GM21723 (cell line): Measurements from ENCODE around the gene SLC5A3.

Source experiments
- ATAC-seq: cut with Tn5 transposase; IDR thresholded peaks from one replicate; pipeline ENCODE4 v1.9.1; 2021; ENCODE audit warnings: mild to moderate bottlenecking, moderate library complexity; ENCODE audit not compliant: unreplicated experiment

The SLC5A3 gene

DNA sequence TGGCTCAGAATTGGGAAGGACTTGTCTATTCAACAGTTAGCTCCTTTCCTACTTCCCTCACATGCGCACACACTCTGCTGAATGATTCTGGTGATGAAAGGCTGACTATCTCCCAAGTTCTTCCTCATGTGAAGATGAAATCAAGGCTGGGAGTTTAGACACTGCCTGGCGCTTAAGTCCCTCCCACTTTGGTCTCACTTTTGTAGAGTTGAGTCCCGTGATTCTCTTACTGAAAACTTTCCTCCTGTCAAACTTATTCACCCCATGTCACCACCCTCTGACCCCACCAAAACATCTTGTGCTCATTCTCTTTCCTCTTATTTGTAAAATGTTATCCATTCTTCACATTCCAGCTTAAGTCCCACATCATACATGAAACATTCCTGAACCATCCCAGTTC is 8.4 kb upstream of the SLC5A3 start:
- no peak for ATAC-seq

GRCh38 chr21:34071683-34072082 is 1.7 kb upstream of the SLC5A3 start:
- ATAC-seq = no peak

- peak; percentile 8 for ATAC-seq
These were observed 990 bp upstream of the SLC5A3 start for GRCh38 chr21:34072145-34073031.

- ATAC-seq = peak; percentile 51
These were observed 438 bp downstream of the SLC5A3 start for GRCh38 chr21:34073749-34074282.

GRCh38 chr21:34074283-34075090 is 1.1 kb downstream of the SLC5A3 start:
- ATAC-seq = no peak

DNA sequence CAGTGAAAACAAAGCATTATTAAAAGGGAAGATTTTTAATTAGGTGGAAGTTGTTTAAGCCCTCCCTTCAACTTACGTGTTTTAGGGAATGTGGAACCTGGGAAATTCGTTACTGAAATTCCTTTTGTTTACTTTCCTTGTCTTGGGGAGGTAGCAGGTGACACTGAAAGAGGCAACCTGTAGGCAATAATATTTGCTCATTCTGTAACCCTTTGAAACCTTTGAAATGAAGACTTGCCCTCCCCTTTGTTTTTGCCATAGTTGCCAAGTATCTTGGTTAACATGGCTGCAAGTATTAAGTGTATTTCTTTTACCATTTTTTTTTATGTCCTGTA is 1.7 kb downstream of the SLC5A3 start:
- ATAC-seq = no peak

DNA sequence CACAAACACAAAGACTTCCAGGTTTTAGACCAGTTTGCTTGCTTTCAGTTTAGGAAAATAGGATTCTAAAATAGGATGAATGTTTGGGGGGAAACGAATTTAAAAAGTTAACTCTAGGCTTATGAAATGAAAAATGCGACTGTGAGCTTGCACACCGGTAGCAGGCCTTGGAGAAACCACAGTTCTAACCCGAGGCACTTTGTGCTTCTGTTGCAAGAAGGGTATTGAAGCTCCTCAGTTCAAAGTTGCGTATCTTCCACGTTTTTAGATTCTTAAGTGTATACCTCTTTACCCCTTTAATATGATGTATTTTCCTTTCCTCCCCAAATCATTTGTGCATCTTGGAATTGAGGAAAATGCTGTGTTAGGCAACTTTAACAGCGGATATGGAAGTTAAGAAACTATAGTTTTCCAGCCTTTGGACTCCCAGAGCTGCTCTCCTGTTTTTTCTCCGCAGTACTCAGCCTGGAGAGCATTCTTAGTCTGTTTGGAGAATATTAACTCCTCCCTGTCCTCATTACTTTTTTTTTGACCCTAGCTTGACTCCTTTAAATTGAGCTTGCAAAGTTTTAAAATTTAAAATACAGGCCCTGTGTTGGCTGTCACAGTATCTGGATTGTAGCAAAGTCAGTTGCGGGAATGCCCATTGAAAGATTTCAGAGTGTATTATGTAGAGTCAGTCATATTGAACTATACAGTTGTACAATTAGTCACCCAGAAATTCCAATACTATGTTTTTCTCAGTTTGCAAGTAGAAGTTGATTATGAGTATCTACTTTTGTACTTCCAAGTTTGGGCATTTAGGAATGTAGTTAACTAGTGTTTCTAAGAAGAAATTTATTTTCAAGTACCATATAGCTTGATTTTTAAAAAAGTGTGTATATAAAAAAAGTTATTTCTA is 2.6 kb downstream of the SLC5A3 start:
- ATAC-seq = no peak

DNA sequence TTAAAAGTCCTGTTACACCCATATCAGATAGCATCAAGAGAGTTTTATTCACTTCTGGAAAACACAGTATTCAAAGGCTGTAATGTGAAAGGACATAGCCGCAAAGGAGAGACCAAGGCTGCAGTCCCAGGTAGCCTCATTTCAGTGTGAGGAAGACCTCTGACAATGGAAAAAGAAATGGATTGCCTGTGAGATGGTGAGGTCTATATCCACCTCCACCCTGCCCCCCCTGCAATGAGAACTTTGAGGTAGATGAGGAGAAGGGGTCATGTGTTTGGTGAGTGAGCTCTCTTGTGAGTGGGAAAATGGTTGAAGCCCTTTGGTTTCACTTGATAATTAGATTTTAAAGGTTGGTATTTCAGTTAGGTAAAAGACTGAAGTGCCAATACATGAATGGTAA is 3.5 kb downstream of the SLC5A3 start:
- ATAC-seq = no peak

- no peak for ATAC-seq
These were observed 4.5 kb downstream of the SLC5A3 start for GRCh38 chr21:34077888-34078287.

GRCh38 chr21:34078915-34079314 is 5.5 kb downstream of the SLC5A3 start:
- no peak for ATAC-seq

DNA sequence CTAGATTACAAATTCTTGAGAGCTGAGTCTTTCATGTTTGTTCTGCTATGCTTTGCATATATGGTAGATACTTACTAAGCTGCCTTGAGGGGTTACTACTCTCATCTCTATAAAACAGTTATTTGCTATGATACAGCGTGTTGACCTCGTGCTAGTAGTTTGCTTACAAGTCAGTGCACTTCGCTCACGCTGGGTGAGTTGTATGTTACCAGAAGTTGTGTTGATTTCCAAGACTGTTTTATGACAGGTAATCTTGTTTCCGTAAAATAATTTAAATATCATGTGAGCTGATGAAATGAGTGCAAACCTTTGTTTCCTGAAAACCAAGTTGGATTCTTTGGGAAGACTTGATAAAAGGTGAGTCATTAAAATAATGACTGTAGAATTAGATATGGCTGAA is 7.3 kb downstream of the SLC5A3 start:
- no peak for ATAC-seq

GRCh38 chr21:34082769-34083168 is 9.4 kb downstream of the SLC5A3 start:
- ATAC-seq = no peak

DNA sequence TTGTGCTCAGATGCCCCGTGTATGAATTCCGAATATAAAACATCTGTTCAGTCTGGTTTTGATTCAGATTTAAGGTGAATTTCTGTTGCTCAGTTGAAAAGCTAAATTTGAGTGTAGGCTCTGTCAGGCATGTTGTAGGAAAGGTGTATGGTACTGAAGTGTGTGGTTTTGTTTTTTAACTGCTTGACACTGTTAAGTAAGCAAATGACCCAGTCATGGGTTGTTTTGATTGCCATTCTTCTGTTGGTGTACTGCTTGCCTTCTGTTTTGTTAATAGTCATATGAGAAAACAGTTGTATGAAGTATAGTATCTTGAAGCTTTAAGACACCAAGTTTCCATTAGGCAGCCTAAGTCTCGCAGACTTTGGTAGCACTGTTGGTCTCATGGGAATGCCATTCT is 10.0 kb downstream of the SLC5A3 start:
- ATAC-seq = no peak

GRCh38 chr21:34085129-34085528 is 11.8 kb downstream of the SLC5A3 start:
- no peak for ATAC-seq

GRCh38 chr21:34086887-34087306 is 13.5 kb downstream of the SLC5A3 start:
- no peak for ATAC-seq

GRCh38 chr21:34088752-34089151 is 15.4 kb downstream of the SLC5A3 start:
- ATAC-seq = no peak

DNA sequence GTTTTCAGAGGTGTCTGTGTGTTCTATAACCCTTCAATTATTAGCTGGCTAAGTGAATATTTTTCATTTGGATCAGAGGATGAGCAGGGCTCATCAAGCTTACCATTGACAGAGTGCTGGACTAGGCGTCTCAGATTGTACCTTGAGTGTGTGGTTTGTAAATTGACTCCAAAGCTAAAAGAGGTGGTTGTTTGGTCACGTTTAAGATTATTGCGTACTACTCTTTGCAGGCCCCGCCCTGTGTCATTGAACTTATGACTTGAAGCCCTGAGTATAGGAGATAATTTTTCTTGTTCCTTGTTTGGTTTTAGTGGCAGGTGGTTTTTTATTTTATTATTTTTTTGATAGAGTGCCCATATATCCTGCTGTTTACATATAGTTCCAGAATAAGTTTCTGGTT is 17.7 kb downstream of the SLC5A3 start:
- ATAC-seq = no peak

- no peak for ATAC-seq
These were observed 18.2 kb downstream of the SLC5A3 start for GRCh38 chr21:34091607-34092006.

- ATAC-seq = no peak
These were observed 19.0 kb downstream of the SLC5A3 start for GRCh38 chr21:34092262-34092921.

DNA sequence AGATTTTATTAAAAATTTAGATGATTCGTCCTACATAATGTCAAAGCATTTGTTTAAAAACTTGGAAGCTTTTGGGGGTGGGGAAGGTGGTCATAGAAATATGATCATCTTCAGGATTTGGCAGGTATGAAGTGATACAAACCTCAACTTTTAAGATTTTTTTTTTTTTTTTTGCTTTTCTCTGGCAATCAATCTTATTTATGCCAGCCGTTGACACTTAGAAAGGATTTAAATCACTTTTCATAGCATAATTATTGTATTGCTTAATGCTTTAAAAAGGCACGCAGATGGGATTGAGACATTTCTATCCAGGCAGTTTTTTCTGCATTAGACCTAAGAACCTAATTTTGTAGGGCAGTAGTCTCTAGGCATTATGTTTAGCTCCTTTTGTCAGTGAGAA is 19.7 kb downstream of the SLC5A3 start:
- no peak for ATAC-seq
